ENCODE measurements around the gene SEMG2. TPM values are rescaled to one million over a fixed set of nuclear protein-coding genes. Genes with fewer than 3 reads are reported as not detected.

Gene SEMG2
- total RNA-seq (0.09 TPM), polyA plus RNA-seq (0.39 TPM)
- long read RNA-seq, donor 1: 0 reads
- long read RNA-seq, donor 2: 0 reads
- long read RNA-seq, donor 3: 0 reads
- long read RNA-seq, donor 4: 0 reads
- long read RNA-seq, donor 5: 0 reads
- long read RNA-seq, donor 6: 0 reads
- long read RNA-seq, donor 7: 0 reads
- long read RNA-seq, donor 8: 0 reads
- long read RNA-seq, donor 9: 0 reads
- long read RNA-seq, donor 10: 0 reads

GRCh38 chr20:45221076-45221475, at the start of gene SEMG2:
TSS of gene SEMG2 (plus strand) at chr20:45221373. CDS start at chr20:45221390, 17 bp downstream.
- WGBS: 97% methylated on average over 4 of the region's 4 CpGs
- Histone ChIP-seq H3K27ac (ENCODE audit: low read depth in 1 of 2, low read length in 1 of 2) (no peak within 1 kb of the TSS), H3K4me1 (ENCODE audit: control insufficient read depth in 2 of 2, insufficient read depth in 2 of 2, low read length in 2 of 2) (no peaks in the 10 kb centered on the region), H3K36me3 (ENCODE audit: control insufficient read depth in 2 of 2, insufficient read depth in 2 of 2, low read length in 1 of 2) (no peaks in the 10 kb centered on the region), H3K4me3 (ENCODE audit: low read length in 2 of 2) (no peak within 1 kb of the TSS), H3K27me3 (ENCODE audit: control insufficient read depth in 2 of 2, insufficient read depth in 1 of 2, low read length in 1 of 2) (no peaks in the 10 kb centered on the region), H3K9me3 (ENCODE audit: control insufficient read depth in 2 of 2, insufficient read depth in 1 of 2, low read length in 1 of 2) (no peaks in the 10 kb centered on the region)
- no peak for DNase-seq (ENCODE audit: low read depth in 6 of 9, low spot score in 9 of 9)

GRCh38 chr20:45173522-45173921, 47.7 kb upstream of the SEMG2 start:
- Histone ChIP-seq H3K4me3 (ENCODE audit: low read length in 2 of 2) (no peak overlapping the region), H3K27ac (ENCODE audit: low read depth in 1 of 2, low read length in 1 of 2) (no peak overlapping the region), H3K27me3 (ENCODE audit: control insufficient read depth in 2 of 2, insufficient read depth in 1 of 2, low read length in 1 of 2) (peaks cover 0 to 3% of the 10 kb centered on the region in 2 donors), H3K4me1 (ENCODE audit: control insufficient read depth in 2 of 2, insufficient read depth in 2 of 2, low read length in 2 of 2) (no peaks in the 10 kb centered on the region), H3K9me3 (ENCODE audit: control insufficient read depth in 2 of 2, insufficient read depth in 1 of 2, low read length in 1 of 2) (no peaks in the 10 kb centered on the region), H3K36me3 (ENCODE audit: control insufficient read depth in 2 of 2, insufficient read depth in 2 of 2, low read length in 1 of 2) (no peaks in the 10 kb centered on the region)
- no peak for DNase-seq (ENCODE audit: low read depth in 6 of 9, low spot score in 9 of 9)
- WGBS: 31% methylated on average over 1 of the region's 1 CpG

GRCh38 chr20:45174434-45175364, 46.5 kb upstream of the SEMG2 start, which contains the start of gene PI3:
TSS of gene PI3 (plus strand) at chr20:45174902. CDS start at chr20:45174923, 21 bp downstream.
- H3K4me3 ChIP-seq (ENCODE audit: low read length in 2 of 2): no peak within 1 kb of the TSS
- no peak for DNase-seq (ENCODE audit: low read depth in 6 of 9, low spot score in 9 of 9)
- no peaks in the 10 kb centered on the region for H3K36me3 ChIP-seq (ENCODE audit: control insufficient read depth in 2 of 2, insufficient read depth in 2 of 2, low read length in 1 of 2)
- H3K27me3 ChIP-seq (ENCODE audit: control insufficient read depth in 2 of 2, insufficient read depth in 1 of 2, low read length in 1 of 2): peaks cover 0 to 3% of the 10 kb centered on the region in 2 donors
- H3K4me1 ChIP-seq (ENCODE audit: control insufficient read depth in 2 of 2, insufficient read depth in 2 of 2, low read length in 2 of 2): no peaks in the 10 kb centered on the region
- WGBS: 89% methylated on average over 8 of the region's 8 CpGs
- H3K9me3 ChIP-seq (ENCODE audit: control insufficient read depth in 2 of 2, insufficient read depth in 1 of 2, low read length in 1 of 2): no peaks in the 10 kb centered on the region
- H3K27ac ChIP-seq (ENCODE audit: low read depth in 1 of 2, low read length in 1 of 2): no peak within 1 kb of the TSS

GRCh38 chr20:45176526-45177267, 44.5 kb upstream of the SEMG2 start:
- no peak for DNase-seq (ENCODE audit: low read depth in 6 of 9, low spot score in 9 of 9)
- Histone ChIP-seq H3K4me1 (ENCODE audit: control insufficient read depth in 2 of 2, insufficient read depth in 2 of 2, low read length in 2 of 2) (no peaks in the 10 kb centered on the region), H3K4me3 (ENCODE audit: low read length in 2 of 2) (no peak overlapping the region), H3K9me3 (ENCODE audit: control insufficient read depth in 2 of 2, insufficient read depth in 1 of 2, low read length in 1 of 2) (no peaks in the 10 kb centered on the region), H3K27me3 (ENCODE audit: control insufficient read depth in 2 of 2, insufficient read depth in 1 of 2, low read length in 1 of 2) (peaks cover 0 to 3% of the 10 kb centered on the region in 2 donors), H3K27ac (ENCODE audit: low read depth in 1 of 2, low read length in 1 of 2) (no peak overlapping the region), H3K36me3 (ENCODE audit: control insufficient read depth in 2 of 2, insufficient read depth in 2 of 2, low read length in 1 of 2) (no peaks in the 10 kb centered on the region)
- 83% methylated on average over 4 of the region's 4 CpGs for WGBS

GRCh38 chr20:45179166-45179565, 42.0 kb upstream of the SEMG2 start:
- 87% methylated on average over 2 of the region's 2 CpGs for WGBS
- Histone ChIP-seq H3K9me3 (ENCODE audit: control insufficient read depth in 2 of 2, insufficient read depth in 1 of 2, low read length in 1 of 2) (no peaks in the 10 kb centered on the region), H3K27me3 (ENCODE audit: control insufficient read depth in 2 of 2, insufficient read depth in 1 of 2, low read length in 1 of 2) (peaks cover 0 to 3% of the 10 kb centered on the region in 2 donors), H3K36me3 (ENCODE audit: control insufficient read depth in 2 of 2, insufficient read depth in 2 of 2, low read length in 1 of 2) (no peaks in the 10 kb centered on the region), H3K27ac (ENCODE audit: low read depth in 1 of 2, low read length in 1 of 2) (no peak overlapping the region), H3K4me3 (ENCODE audit: low read length in 2 of 2) (no peak overlapping the region), H3K4me1 (ENCODE audit: control insufficient read depth in 2 of 2, insufficient read depth in 2 of 2, low read length in 2 of 2) (no peaks in the 10 kb centered on the region)
- no peak for DNase-seq (ENCODE audit: low read depth in 6 of 9, low spot score in 9 of 9)

GRCh38 chr20:45181639-45182038, 39.5 kb upstream of the SEMG2 start:
- WGBS: 97% methylated on average over 2 of the region's 2 CpGs
- no peaks in the 10 kb centered on the region for H3K36me3 ChIP-seq (ENCODE audit: control insufficient read depth in 2 of 2, insufficient read depth in 2 of 2, low read length in 1 of 2)

GRCh38 chr20:45183084-45183483, 38.1 kb upstream of the SEMG2 start:
- H3K4me3 ChIP-seq (ENCODE audit: low read length in 2 of 2): no peak overlapping the region
- no peaks in the 10 kb centered on the region for H3K36me3 ChIP-seq (ENCODE audit: control insufficient read depth in 2 of 2, insufficient read depth in 2 of 2, low read length in 1 of 2)
- no peaks in the 10 kb centered on the region for H3K9me3 ChIP-seq (ENCODE audit: control insufficient read depth in 2 of 2, insufficient read depth in 1 of 2, low read length in 1 of 2)
- H3K27ac ChIP-seq (ENCODE audit: low read depth in 1 of 2, low read length in 1 of 2): no peak overlapping the region
- WGBS: 94% methylated on average over 2 of the region's 2 CpGs
- H3K27me3 ChIP-seq (ENCODE audit: control insufficient read depth in 2 of 2, insufficient read depth in 1 of 2, low read length in 1 of 2): peaks cover 0 to 2% of the 10 kb centered on the region in 2 donors
- DNase-seq (ENCODE audit: low read depth in 6 of 9, low spot score in 9 of 9): no peak
- no peaks in the 10 kb centered on the region for H3K4me1 ChIP-seq (ENCODE audit: control insufficient read depth in 2 of 2, insufficient read depth in 2 of 2, low read length in 2 of 2)

More at GRCh38 chr20:45181639-45182038, 39.5 kb upstream of the SEMG2 start:
- H3K27ac ChIP-seq (ENCODE audit: low read depth in 1 of 2, low read length in 1 of 2): no peak overlapping the region
- H3K9me3 ChIP-seq (ENCODE audit: control insufficient read depth in 2 of 2, insufficient read depth in 1 of 2, low read length in 1 of 2): no peaks in the 10 kb centered on the region
- no peak overlapping the region for H3K4me3 ChIP-seq (ENCODE audit: low read length in 2 of 2)
- H3K4me1 ChIP-seq (ENCODE audit: control insufficient read depth in 2 of 2, insufficient read depth in 2 of 2, low read length in 2 of 2): no peaks in the 10 kb centered on the region
- no peak for DNase-seq (ENCODE audit: low read depth in 6 of 9, low spot score in 9 of 9)
- H3K27me3 ChIP-seq (ENCODE audit: control insufficient read depth in 2 of 2, insufficient read depth in 1 of 2, low read length in 1 of 2): no peaks in the 10 kb centered on the region

- Histone ChIP-seq H3K27ac (ENCODE audit: low read depth in 1 of 2, low read length in 1 of 2) (no peak overlapping the region), H3K9me3 (ENCODE audit: control insufficient read depth in 2 of 2, insufficient read depth in 1 of 2, low read length in 1 of 2) (no peaks in the 10 kb centered on the region), H3K27me3 (ENCODE audit: control insufficient read depth in 2 of 2, insufficient read depth in 1 of 2, low read length in 1 of 2) (peaks cover 2% of the 10 kb centered on the region in 2 donors), H3K4me3 (ENCODE audit: low read length in 2 of 2) (no peak overlapping the region), H3K36me3 (ENCODE audit: control insufficient read depth in 2 of 2, insufficient read depth in 2 of 2, low read length in 1 of 2) (no peaks in the 10 kb centered on the region), H3K4me1 (ENCODE audit: control insufficient read depth in 2 of 2, insufficient read depth in 2 of 2, low read length in 2 of 2) (no peaks in the 10 kb centered on the region)
- DNase-seq (ENCODE audit: low read depth in 6 of 9, low spot score in 9 of 9): no peak
- 65% methylated on average over 2 of the region's 2 CpGs for WGBS
Measured at GRCh38 chr20:45187693-45188092, 33.5 kb upstream of the SEMG2 start.
